ENCODE measurements around the gene RIBC1. TPM values are rescaled to one million over a fixed set of nuclear protein-coding genes. Genes with fewer than 3 reads are reported as not detected.
A peak's percentile ranks its signal among the peaks of the same experiment; 100 is the strongest.

The RIBC1 gene
- total RNA-seq, 4 donors from 2014 or later: 0.79 to 1.1 TPM; not detected in 2

DNA sequence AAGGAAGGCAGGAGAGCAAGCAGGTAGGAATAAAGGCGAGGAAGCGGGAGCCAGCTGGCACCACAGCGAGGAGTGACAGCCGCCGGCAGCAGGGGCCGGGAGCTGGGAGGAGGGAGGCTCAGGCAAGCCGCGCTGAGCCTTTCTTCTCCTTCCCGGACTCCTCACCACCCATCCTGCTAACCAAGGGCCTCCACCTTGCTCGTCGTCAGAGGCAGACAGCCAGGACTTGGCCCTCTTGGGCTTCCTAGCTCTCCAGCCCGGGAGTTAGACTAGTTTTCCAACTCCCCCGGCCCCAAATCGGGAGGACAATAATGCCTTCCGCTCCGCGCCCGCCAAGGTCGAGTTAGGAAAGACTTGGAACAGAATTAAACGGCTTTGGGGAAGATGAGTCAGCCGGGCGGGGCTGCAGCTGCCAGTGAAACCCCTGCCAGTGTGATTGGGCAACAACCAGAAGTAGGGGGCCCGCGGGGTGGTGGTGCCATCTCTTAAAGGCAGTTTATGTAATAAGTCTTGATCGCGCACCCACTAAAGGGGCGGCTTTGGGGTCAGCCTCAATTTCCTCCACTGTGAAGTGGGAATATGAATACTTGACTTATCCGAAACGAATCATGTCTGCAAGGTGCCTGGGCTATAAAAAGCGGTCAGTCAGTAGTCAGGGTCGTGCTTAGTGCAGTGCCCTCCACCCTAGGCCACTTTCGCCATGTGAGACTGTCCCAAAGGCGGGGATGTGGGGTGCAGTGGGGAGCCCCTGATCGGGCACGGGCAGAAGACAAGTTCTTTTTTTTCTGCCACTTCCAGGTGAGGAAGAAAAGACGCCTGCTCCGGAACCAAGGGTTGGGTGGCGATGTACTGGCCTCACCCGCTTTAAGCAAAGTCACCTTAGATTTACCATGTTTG lies 18.2 kb downstream of the RIBC1 start:
- 35% methylated on average over 38 of the region's 39 CpGs; no CpG with 5 or more reads in 1 of the 2 donors for WGBS, 2 donors (ENCODE audit: low coverage in 1 of 2)

DNA sequence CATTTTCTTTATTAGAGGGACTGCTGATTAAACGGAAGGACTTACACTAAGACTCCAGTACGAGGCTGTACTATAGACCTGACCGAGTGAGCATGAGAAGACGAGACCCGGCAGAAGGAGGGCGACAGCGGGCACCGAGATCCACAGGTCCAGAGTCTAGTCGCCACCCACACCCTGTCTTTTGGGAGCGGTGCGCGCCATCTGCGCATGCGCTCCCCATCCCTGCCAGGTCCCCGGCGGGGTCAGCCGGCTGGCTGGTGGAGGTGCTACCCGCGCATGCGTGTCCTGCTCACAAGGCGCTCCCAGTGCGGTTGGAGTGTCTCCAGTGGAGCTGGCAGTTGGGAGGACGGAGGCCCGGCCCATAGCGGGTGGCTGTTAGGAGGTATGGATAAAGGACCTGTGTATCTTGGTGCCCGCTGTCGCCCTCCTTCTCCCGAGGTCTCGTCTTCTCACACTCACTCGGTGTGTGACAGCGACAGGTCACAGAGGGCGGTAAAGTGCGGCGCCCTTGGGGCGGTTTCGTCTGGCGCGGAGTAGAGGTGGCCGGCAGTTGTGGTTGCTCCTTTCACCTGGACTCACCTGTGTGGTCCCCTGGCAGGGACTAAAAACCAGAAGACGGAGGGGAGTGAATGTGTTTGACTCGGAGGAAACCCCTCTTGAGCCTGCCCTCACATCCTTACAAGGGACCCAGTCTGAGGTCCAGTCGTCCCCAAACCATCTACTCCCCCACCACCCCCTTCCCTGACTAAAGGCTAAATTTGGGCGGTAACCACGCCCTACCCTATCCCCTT lies 19.1 kb downstream of the RIBC1 start:
- Histone ChIP-seq H3K9me3 (no peaks in the 10 kb centered on the region), H3K27me3 (no peaks in the 10 kb centered on the region), H3K27ac (peak overlapping the region; percentile 78 to 86 (median 82)), H3K4me3 (peak overlapping the region in 3 of 4 donors; percentile 27 to 40 (median 30)), H3K4me1 (peaks cover 0 to 13% (median 2%) of the 10 kb centered on the region in 4 donors), H3K36me3 (no peaks in the 10 kb centered on the region)
- TF ChIP-seq, protein P1, sequence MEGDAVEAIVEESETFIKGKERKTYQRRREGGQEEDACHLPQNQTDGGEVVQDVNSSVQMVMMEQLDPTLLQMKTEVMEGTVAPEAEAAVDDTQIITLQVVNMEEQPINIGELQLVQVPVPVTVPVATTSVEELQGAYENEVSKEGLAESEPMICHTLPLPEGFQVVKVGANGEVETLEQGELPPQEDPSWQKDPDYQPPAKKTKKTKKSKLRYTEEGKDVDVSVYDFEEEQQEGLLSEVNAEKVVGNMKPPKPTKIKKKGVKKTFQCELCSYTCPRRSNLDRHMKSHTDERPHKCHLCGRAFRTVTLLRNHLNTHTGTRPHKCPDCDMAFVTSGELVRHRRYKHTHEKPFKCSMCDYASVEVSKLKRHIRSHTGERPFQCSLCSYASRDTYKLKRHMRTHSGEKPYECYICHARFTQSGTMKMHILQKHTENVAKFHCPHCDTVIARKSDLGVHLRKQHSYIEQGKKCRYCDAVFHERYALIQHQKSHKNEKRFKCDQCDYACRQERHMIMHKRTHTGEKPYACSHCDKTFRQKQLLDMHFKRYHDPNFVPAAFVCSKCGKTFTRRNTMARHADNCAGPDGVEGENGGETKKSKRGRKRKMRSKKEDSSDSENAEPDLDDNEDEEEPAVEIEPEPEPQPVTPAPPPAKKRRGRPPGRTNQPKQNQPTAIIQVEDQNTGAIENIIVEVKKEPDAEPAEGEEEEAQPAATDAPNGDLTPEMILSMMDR (IDR thresholded peaks at IDR 0.05): no peak
- TF ChIP-seq POLR2A (IDR thresholded peaks at IDR 0.05) (peak; percentile 40), EP300 (IDR thresholded peaks at IDR 0.05; ENCODE audit: low read depth) (no peak), POLR2AphosphoS5 (IDR thresholded peaks at IDR 0.05) (peak in 2 of 3 donors; percentile 57 to 59)
- WGBS, 2 donors (ENCODE audit: low coverage in 1 of 2): 31% methylated on average over 37 of the region's 44 CpGs; no CpG with 5 or more reads in 1 of the 2 donors
- in situ Hi-C loops (cut with MboI; ENCODE audit: low pct_ligation_motif_present in 1 of 4, low pct_unique_long_range_greater_than_20kb in 1 of 4, low sequenced_read_pairs in 3 of 4): loop anchor here in 2 of 4 donors (10.0 to 25.0 kb wide), 2 partner anchors 127 to 129 kb away; no protein-coding TSS in a partner anchor
- DNase-seq: peak; percentile 87
- intact Hi-C loops (cut with DNase I; ENCODE audit: low total_unique reads): no loop called here

More for the DNA sequence above, 18.2 kb downstream of the RIBC1 start:
- peak overlapping the region in 3 of 4 donors; percentile 27 to 40 (median 30) for H3K4me3 ChIP-seq
- H3K27ac ChIP-seq: peak overlapping the region; percentile 78 to 86 (median 82)
- no peaks in the 10 kb centered on the region for H3K36me3 ChIP-seq
- peak; percentile 72 for DNase-seq
- H3K27me3 ChIP-seq: no peaks in the 10 kb centered on the region
- TF ChIP-seq POLR2A (IDR thresholded peaks at IDR 0.05) (no peak), POLR2AphosphoS5 (IDR thresholded peaks at IDR 0.05) (peak; percentile 19 to 68 (median 47))
- TF ChIP-seq, protein P1 (IDR thresholded peaks at IDR 0.05): no peak
- H3K4me1 ChIP-seq: peaks cover 0 to 13% (median 2%) of the 10 kb centered on the region in 4 donors
- intact Hi-C loops (cut with DNase I; ENCODE audit: low total_unique reads): no loop called here
- H3K9me3 ChIP-seq: no peaks in the 10 kb centered on the region
- in situ Hi-C loops (cut with MboI; ENCODE audit: low pct_ligation_motif_present in 1 of 4, low pct_unique_long_range_greater_than_20kb in 1 of 4, low sequenced_read_pairs in 3 of 4): loop anchor here in 2 of 4 donors (10.0 to 25.0 kb wide), 2 partner anchors 126 to 129 kb away; no protein-coding TSS in a partner anchor

DNA sequence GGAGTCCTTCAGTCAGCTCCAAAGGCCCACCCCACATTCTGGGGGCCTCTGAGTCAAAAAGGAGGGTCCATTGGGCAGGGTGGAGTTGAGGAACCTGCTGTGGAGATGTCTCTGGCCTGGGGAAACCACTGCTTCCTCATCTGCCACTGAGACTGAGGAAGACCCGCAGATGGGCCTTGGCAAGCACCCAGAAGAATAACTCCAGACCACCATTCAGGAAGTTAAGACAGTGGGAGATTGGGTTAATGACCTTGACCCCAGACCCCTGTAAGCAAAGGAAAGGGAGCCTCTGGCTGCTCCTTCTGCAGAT lies 19.6 kb downstream of the RIBC1 start:
- intact Hi-C loops (cut with DNase I; ENCODE audit: low total_unique reads): no loop called here
- no peaks in the 10 kb centered on the region for H3K27me3 ChIP-seq
- peaks cover 0 to 13% (median 2%) of the 10 kb centered on the region in 4 donors for H3K4me1 ChIP-seq
- peak overlapping the region in 1 of 4 donors; percentile 40 for H3K4me3 ChIP-seq
- no peak for TF ChIP-seq POLR2A (IDR thresholded peaks at IDR 0.05)
- TF ChIP-seq EP300 (IDR thresholded peaks at IDR 0.05; ENCODE audit: low read depth): no peak
- TF ChIP-seq, protein P1 (IDR thresholded peaks at IDR 0.05): no peak
- TF ChIP-seq POLR2AphosphoS5 (IDR thresholded peaks at IDR 0.05): no peak
- no peak for DNase-seq
- H3K36me3 ChIP-seq: no peaks in the 10 kb centered on the region
- H3K9me3 ChIP-seq: no peaks in the 10 kb centered on the region
- peak overlapping the region in 3 of 4 donors; percentile 78 to 86 (median 84) for H3K27ac ChIP-seq
- 75% methylated on average over 1 of the region's 1 CpG; no CpG with 5 or more reads in 1 of the 2 donors for WGBS, 2 donors (ENCODE audit: low coverage in 1 of 2)
- in situ Hi-C loops (cut with MboI; ENCODE audit: low pct_ligation_motif_present in 1 of 4, low pct_unique_long_range_greater_than_20kb in 1 of 4, low sequenced_read_pairs in 3 of 4): loop anchor here in 2 of 4 donors (10.0 to 25.0 kb wide), 2 partner anchors 127 to 130 kb away; no protein-coding TSS in a partner anchor

All from transverse colon (tissue), 4 donors.